ENCODE data around the gene SASH1.

Gene SASH1

GRCh38 chr6:148414092-148414489 lies 71.5 kb downstream of the SASH1 start:
- FAIRE-seq, result no peak
- no peak for DNase-seq (ENCODE audit: insufficient read length, low spot score)
- no peak for TF ChIP-seq CTCF (IDR thresholded peaks at IDR 0.05; ENCODE audit: insufficient read depth, missing control alignments)

- no peak for TF ChIP-seq CTCF (IDR thresholded peaks at IDR 0.05; ENCODE audit: insufficient read depth, missing control alignments)
- FAIRE-seq (no peak), DNase-seq (ENCODE audit: insufficient read length, low spot score) (no peak)
These were observed 72.2 kb downstream of the SASH1 start for GRCh38 chr6:148414836-148415235.

GRCh38 chr6:148415511-148416260 lies 73.0 kb downstream of the SASH1 start:
- FAIRE-seq (no peak), DNase-seq (ENCODE audit: insufficient read length, low spot score) (no peak)
- no peak for TF ChIP-seq CTCF (IDR thresholded peaks at IDR 0.05; ENCODE audit: insufficient read depth, missing control alignments)

GRCh38 chr6:148416330-148416965 lies 73.8 kb downstream of the SASH1 start:
- FAIRE-seq, result no peak
- no peak for TF ChIP-seq CTCF (IDR thresholded peaks at IDR 0.05; ENCODE audit: insufficient read depth, missing control alignments)
- no peak for DNase-seq (ENCODE audit: insufficient read length, low spot score)

GRCh38 chr6:148417045-148417444 lies 74.4 kb downstream of the SASH1 start:
- FAIRE-seq, result no peak
- DNase-seq (ENCODE audit: insufficient read length, low spot score), result no peak
- TF ChIP-seq CTCF (IDR thresholded peaks at IDR 0.05; ENCODE audit: insufficient read depth, missing control alignments), result no peak

- DNase-seq (ENCODE audit: insufficient read length, low spot score) (no peak), FAIRE-seq (no peak)
- TF ChIP-seq CTCF (IDR thresholded peaks at IDR 0.05; ENCODE audit: insufficient read depth, missing control alignments), result no peak
These were observed 76.8 kb downstream of the SASH1 start for GRCh38 chr6:148419430-148419829.

GRCh38 chr6:148422085-148422484 lies 79.4 kb downstream of the SASH1 start:
- no peak for FAIRE-seq
- no peak for TF ChIP-seq CTCF (IDR thresholded peaks at IDR 0.05; ENCODE audit: insufficient read depth, missing control alignments)
- DNase-seq (ENCODE audit: insufficient read length, low spot score), result no peak
